Uterus (tissue), 4 donors: ENCODE data around the gene MAT1A. TPM values are rescaled to one million over a fixed set of nuclear protein-coding genes. Genes with fewer than 3 reads are reported as not detected.

Source experiments
- DNase-seq, 2 donors: peaks; one replicate each; pipeline ENCODE4 v3.0.0-alpha.2; 2019 to 2020
- H3K27ac ChIP-seq, 2 donors: fragments of 200-600 bp; sonication (generic); 1 replicate in 1 of 2; 2 replicates in 1 of 2; pipeline ENCODE4 v1.5.1; 2016 to 2018
- H3K27me3 ChIP-seq, 2 donors: fragments of 200-600 bp; sonication (generic); one replicate each; pipeline ENCODE4 v1.5.1; 2018 to 2019; ENCODE audit warnings: control low read depth in 1 of 2
- H3K36me3 ChIP-seq, 2 donors: fragments of 200-600 bp; sonication (generic); one replicate each; pipeline ENCODE4 v1.5.1; 2019; ENCODE audit warnings: control low read depth in 1 of 2
- H3K4me1 ChIP-seq, 2 donors: fragments of 200-600 bp; sonication (generic); one replicate each; pipeline ENCODE4 v1.5.1; 2018 to 2019; ENCODE audit warnings: control low read depth in 1 of 2
- H3K4me3 ChIP-seq, 2 donors: fragments of 200-600 bp; sonication (generic); 1 replicate in 1 of 2; 2 replicates in 1 of 2; pipeline ENCODE4 v1.5.1; 2018 to 2019; ENCODE audit warnings: mild to moderate bottlenecking in 1 of 2
- H3K9me3 ChIP-seq, 2 donors: fragments of 200-600 bp; sonication (generic); one replicate each; pipeline ENCODE4 v1.5.1; 2019; ENCODE audit warnings: control low read depth in 1 of 2
- CTCF ChIP-seq, 4 experiments: fragments of 200-600 bp in 2 of 4; fragments of 450-650 bp in 2 of 4; sonication (generic) in 2 of 4; IDR thresholded peaks; one replicate each; pipeline ENCODE4 v1.5.1; 2016 to 2019; ENCODE audit warnings: antibody characterized with exemption in 4 of 4, mild to moderate bottlenecking in 2 of 4, moderate library complexity in 1 of 4
- POLR2A ChIP-seq, 2 donors: fragments of 450-650 bp; IDR thresholded peaks; one replicate each; pipeline ENCODE4 v1.6.1; 2016; ENCODE audit warnings: antibody characterized with exemption in 2 of 2, mild to moderate bottlenecking in 1 of 2, moderate library complexity in 1 of 2
- intact Hi-C: fragments of 100-400 bp; cut with DNase I; formaldehyde crosslinking; loops from one replicate; pipeline ENCODE4 v1.15.1; 2023; ENCODE audit warnings: low total_unique reads
- total RNA-seq, 4 donors: library from RNA; depleted of rRNA in 3 of 4; stranded (reverse); fragments of >200 nt in 3 of 4; gene quantifications; one replicate each; pipeline versions ENCODE4 v1.1.0 to v1.2.4, GENCODE V29; 2014 to 2023
- donor health status: DM: yes; HTN: yes; CAD: no.

The MAT1A gene
- total RNA-seq, 4 donors from 2014 or later, result 0.21 TPM; not detected in 3

- no peaks in the 10 kb centered on the region for H3K9me3 ChIP-seq
- H3K4me1 ChIP-seq, result no peaks in the 10 kb centered on the region
- DNase-seq, result no peak
- intact Hi-C loops, result no loop called here
- no peak overlapping the region for H3K27ac ChIP-seq
- no peaks in the 10 kb centered on the region for H3K36me3 ChIP-seq
- no peaks in the 10 kb centered on the region for H3K27me3 ChIP-seq
- no peak for TF ChIP-seq POLR2A (IDR thresholded peaks at IDR 0.05)
- no peak for TF ChIP-seq CTCF (IDR thresholded peaks at IDR 0.05)
- no peak overlapping the region for H3K4me3 ChIP-seq
These were observed 25.1 kb downstream of the MAT1A start for GRCh38 chr10:80264081-80265056.

GRCh38 chr10:80261316-80262030 lies 28.0 kb downstream of the MAT1A start:
- intact Hi-C loops, result no loop called here
- no peak for DNase-seq
- Histone ChIP-seq H3K9me3 (no peaks in the 10 kb centered on the region), H3K27ac (no peak overlapping the region), H3K4me1 (no peaks in the 10 kb centered on the region), H3K4me3 (no peak overlapping the region), H3K27me3 (no peaks in the 10 kb centered on the region), H3K36me3 (no peaks in the 10 kb centered on the region)
- no peak for TF ChIP-seq POLR2A (IDR thresholded peaks at IDR 0.05)
- no peak for TF ChIP-seq CTCF (IDR thresholded peaks at IDR 0.05)

DNA sequence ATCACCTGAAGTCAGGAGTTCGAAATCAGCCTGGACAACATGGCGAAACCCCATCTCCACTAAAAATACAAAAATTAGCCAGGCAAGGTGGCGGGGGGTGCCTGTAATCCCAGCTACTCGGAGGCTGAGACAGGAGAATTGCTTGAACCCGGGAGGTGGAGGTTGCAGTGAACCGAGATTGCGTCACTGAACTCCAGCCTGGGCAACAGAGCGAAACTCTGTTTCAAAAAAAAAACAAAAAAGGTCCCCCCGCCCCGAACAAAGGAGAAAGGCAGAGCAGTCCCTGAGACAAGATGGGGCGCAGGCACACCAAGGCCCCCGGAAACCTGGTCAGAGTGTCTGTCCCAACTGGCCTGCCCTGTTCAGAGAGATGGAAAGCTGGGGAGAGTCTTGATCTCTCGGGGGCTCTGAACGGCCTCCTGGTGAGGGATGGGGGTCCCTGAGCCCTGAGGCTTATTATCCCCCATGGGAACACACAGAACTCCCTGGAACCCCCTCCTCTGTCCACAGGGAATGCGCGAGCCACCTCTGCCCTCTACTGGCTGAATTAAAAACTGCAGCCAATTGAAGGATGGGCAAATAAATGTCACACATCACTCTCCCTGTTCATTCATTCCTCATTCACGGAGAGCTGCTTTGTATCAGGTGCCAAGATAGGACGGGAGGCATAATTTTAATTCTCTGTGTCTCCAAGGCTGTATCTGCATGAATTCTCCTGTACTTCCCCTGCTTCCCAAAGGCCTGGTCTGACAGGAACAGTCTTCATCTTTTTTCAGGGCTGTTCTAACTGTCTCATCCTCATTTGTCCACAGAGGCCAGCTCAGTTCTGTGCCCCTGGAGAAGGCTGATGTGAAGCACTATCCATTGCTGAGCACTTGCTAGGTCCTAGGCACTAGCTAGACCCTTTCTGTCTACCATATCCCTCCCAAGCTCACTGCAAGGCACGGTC lies 28.9 kb downstream of the MAT1A start:
- H3K9me3 ChIP-seq, result no peaks in the 10 kb centered on the region
- intact Hi-C loops, result no loop called here
- H3K27ac ChIP-seq, result no peak overlapping the region
- H3K36me3 ChIP-seq, result no peaks in the 10 kb centered on the region
- no peak overlapping the region for H3K4me3 ChIP-seq
- no peak for TF ChIP-seq POLR2A (IDR thresholded peaks at IDR 0.05)
- peak in 3 of 4 experiments; percentile 36 to 59 (median 43) for TF ChIP-seq CTCF (IDR thresholded peaks at IDR 0.05)
- H3K27me3 ChIP-seq, result no peaks in the 10 kb centered on the region
- no peaks in the 10 kb centered on the region for H3K4me1 ChIP-seq
- DNase-seq, result no peak

DNA sequence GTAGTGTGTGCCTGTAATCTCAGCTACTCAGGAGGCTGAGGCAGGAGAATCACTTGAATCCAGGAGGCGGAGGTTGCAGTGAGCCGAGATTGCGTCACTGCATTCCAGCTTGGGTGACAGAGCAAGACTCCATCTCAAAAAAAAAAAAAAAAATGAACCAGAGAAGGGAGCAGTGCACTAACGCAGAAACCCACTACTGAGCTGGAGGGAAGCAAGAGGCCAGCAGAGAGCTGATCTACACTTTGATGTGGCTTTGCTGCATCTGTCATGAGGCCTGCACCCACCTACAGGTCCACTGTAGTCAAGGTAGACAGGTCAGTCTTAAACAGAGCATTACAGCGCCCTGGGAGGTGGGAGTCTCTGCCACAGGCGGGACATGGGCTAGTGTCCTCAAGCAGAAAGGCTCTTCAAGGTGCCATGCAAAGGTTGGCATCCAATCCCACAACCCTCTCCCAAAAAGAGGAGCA lies 30.0 kb downstream of the MAT1A start:
- Histone ChIP-seq H3K4me1 (no peaks in the 10 kb centered on the region), H3K27ac (no peak overlapping the region)
- intact Hi-C loops, result no loop called here

More for the DNA sequence above, 30.0 kb downstream of the MAT1A start:
- H3K9me3 ChIP-seq, result no peaks in the 10 kb centered on the region
- TF ChIP-seq CTCF (IDR thresholded peaks at IDR 0.05) (no peak), POLR2A (IDR thresholded peaks at IDR 0.05) (no peak)
- H3K27me3 ChIP-seq, result no peaks in the 10 kb centered on the region
- no peak overlapping the region for H3K4me3 ChIP-seq
- no peaks in the 10 kb centered on the region for H3K36me3 ChIP-seq
- no peak for DNase-seq
